GM18951 (cell line): ENCODE measurements around the gene SPTLC1.
"Not testable (repeated sequence)": the region's sequence is repeated elsewhere in the genome, so short reads cannot be mapped to it uniquely, and the experiment has no call there.

ENCODE experiments used
- POLR2A ChIP-seq: IDR thresholded peaks from 4 replicates; pipeline ENCODE4 v1.6.1; 2011; ENCODE audit warnings: mild to moderate bottlenecking; ENCODE audit not compliant: insufficient read length, insufficient read depth; ENCODE audit errors: extremely low read depth
- in situ Hi-C: fragments of 300-500 bp; cut with MboI; formaldehyde crosslinking; loops from one replicate; pipeline ENCODE4 v1.12.0; 2022; ENCODE audit warnings: low sequenced_read_pairs, mixed read lengths, inconsistent platforms; ENCODE audit not compliant: unreplicated experiment

The SPTLC1 gene

GRCh38 chr9:92135576-92135975 lies 20.4 kb upstream of the SPTLC1 start:
- TF ChIP-seq POLR2A, result no peak
- in situ Hi-C loops, result loop anchor here (10.0 to 25.0 kb wide), 3 partner anchors 127 to 652 kb away; no protein-coding TSS in a partner anchor

GRCh38 chr9:92133949-92134604 lies 18.9 kb upstream of the SPTLC1 start:
- in situ Hi-C loops, result loop anchor here (10.0 to 25.0 kb wide), 3 partner anchors 128 to 653 kb away; no protein-coding TSS in a partner anchor

GRCh38 chr9:92132913-92133312 lies 17.7 kb upstream of the SPTLC1 start:
- in situ Hi-C loops, result loop anchor here (10.0 to 25.0 kb wide), 3 partner anchors 129 to 654 kb away; no protein-coding TSS in a partner anchor

More at GRCh38 chr9:92133949-92134604, 18.9 kb upstream of the SPTLC1 start:
- no peak for TF ChIP-seq POLR2A

- no peak for TF ChIP-seq POLR2A
- in situ Hi-C loops, result loop anchor here (10.0 to 25.0 kb wide), 3 partner anchors 130 to 655 kb away; no protein-coding TSS in a partner anchor
Observed at GRCh38 chr9:92132501-92132900, 17.3 kb upstream of the SPTLC1 start.

GRCh38 chr9:92122800-92123199 lies 7.6 kb upstream of the SPTLC1 start:
- no peak for TF ChIP-seq POLR2A
- in situ Hi-C loops, result no loop called here

GRCh38 chr9:92122061-92122460 lies 6.8 kb upstream of the SPTLC1 start:
- no peak for TF ChIP-seq POLR2A
- in situ Hi-C loops, result no loop called here

GRCh38 chr9:92121265-92121664 lies 6.1 kb upstream of the SPTLC1 start:
- in situ Hi-C loops, result no loop called here
- no peak for TF ChIP-seq POLR2A

- TF ChIP-seq POLR2A, result no peak
- in situ Hi-C loops, result no loop called here
Observed at GRCh38 chr9:92120138-92120537, 4.9 kb upstream of the SPTLC1 start.

GRCh38 chr9:92119586-92119985 lies 4.4 kb upstream of the SPTLC1 start:
- in situ Hi-C loops, result no loop called here
- no peak for TF ChIP-seq POLR2A

GRCh38 chr9:92108122-92108521 lies 7.1 kb downstream of the SPTLC1 start:
- in situ Hi-C loops, result no loop called here
- no peak for TF ChIP-seq POLR2A

- in situ Hi-C loops, result not testable (repeated sequence)
Observed at GRCh38 chr9:92105446-92106225, 9.6 kb downstream of the SPTLC1 start.

GRCh38 chr9:92103601-92104000 lies 11.6 kb downstream of the SPTLC1 start:
- in situ Hi-C loops, result not testable (repeated sequence)

GRCh38 chr9:92100237-92100911 lies 14.8 kb downstream of the SPTLC1 start:
- in situ Hi-C loops, result no loop called here
- TF ChIP-seq POLR2A, result no peak

- in situ Hi-C loops, result no loop called here
- no peak for TF ChIP-seq POLR2A
Observed at GRCh38 chr9:92098638-92099037, 16.6 kb downstream of the SPTLC1 start.
